ENCODE results near the gene GNG5. TPM values are rescaled to one million over a fixed set of nuclear protein-coding genes. Genes with fewer than 3 reads are reported as not detected.

Gene GNG5
- total RNA-seq, 8 experiments from 2014 or later = 59.2 to 175 (median 83.1) TPM

DNA sequence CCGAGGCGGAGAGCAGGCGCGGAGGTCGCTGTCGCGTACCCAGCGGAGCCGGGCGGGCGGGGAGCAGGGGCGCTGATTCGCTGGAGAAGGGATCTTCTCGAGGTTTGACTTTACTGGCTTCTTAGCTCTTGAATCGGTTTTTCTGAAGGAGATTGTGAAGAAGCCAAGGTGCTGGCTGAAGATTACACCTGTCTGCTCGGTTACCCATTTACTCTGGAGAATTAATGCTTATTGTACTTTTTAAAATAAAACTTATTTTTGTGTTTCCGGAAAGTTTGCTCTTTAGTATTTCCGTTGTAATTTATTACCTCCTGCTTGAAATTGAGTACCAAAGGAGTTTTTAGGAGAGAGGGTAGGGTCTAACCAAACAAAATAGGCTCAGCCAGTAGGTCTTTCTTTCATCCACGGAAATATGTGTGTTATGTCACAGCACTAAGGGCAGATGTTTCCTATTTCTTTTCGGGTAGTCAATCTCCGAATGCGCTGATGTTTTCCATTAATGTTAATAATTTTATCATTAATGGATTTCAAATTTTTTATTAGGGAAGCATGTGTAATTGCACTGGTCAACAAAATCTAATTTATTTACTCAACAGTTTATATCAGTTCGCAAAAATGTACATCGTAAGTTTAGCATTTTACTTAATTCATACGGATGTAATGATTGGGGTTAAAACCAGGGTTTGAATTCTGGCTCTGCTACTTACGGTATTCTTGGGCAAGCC is 510 bp upstream of the GNG5 start:
- H3K27ac ChIP-seq = peak overlapping the region; percentile 1 to 83
- peak overlapping the region; percentile 80 to 96 (median 90) for H3K4me3 ChIP-seq
- peaks cover 10 to 24% of the 10 kb centered on the region in 2 donors for H3K4me1 ChIP-seq (replicated peaks in 1 of 2)
- no peak for ATAC-seq (replicated peaks in 6 of 8)
- in situ Hi-C loops (cut with MboI; ENCODE audit: low pct_unique_long_range_greater_than_20kb in 2 of 9, low sequenced_read_pairs in 9 of 9, unreplicated experiment in 9 of 9) = loop anchor here in 2 of 9 experiments (10.0 to 25.0 kb wide), 2 partner anchors 105 to 238 kb away; no protein-coding TSS in a partner anchor
- WGBS, 10 experiments = 20 to 79% (median 41%) methylated on average over 3 to 12 of the region's 26 CpGs

DNA sequence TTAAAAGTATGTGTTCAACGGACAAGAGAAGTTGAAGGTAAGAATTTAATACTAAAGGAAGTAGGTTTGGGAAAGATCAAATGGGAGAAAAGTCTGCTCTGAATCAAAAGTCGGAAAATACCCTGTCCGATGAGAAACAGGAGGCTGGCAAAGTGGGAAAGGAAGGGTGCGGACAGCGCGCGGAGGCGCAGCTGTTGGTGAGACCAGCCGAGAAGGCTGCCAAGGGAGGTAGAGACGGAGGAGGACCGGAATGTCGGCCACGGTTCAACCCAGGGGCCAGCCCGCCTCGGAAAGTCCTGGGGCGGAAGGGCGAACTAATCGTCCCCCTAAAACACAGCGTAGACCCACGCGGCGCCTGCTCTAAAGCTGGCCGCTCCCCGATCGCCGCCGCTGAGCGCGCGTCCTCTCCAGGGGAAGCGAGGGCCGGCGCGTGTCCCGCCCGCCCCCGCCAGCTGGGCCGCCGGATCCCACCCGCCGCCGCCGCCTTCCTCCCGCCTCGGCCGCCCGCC is 834 bp downstream of the GNG5 start:
- in situ Hi-C loops (cut with MboI; ENCODE audit: low pct_unique_long_range_greater_than_20kb in 2 of 9, low sequenced_read_pairs in 9 of 9, unreplicated experiment in 9 of 9) = loop anchor here in 2 of 9 experiments (10.0 to 25.0 kb wide), 2 partner anchors 107 to 239 kb away; no protein-coding TSS in a partner anchor
- Histone ChIP-seq H3K27ac (peak overlapping the region; percentile 64 to 83), H3K4me3 (peak overlapping the region; percentile 80 to 96 (median 90)), H3K4me1 (replicated peaks in 1 of 2) (peaks cover 10 to 28% of the 10 kb centered on the region in 2 donors)
- peak; percentile 42 to 69 (median 64) for ATAC-seq (replicated peaks in 6 of 8)
- WGBS, 10 experiments = 0 to 2% (median 0%) methylated on average over 3 to 21 of the region's 47 CpGs; no CpG with 5 or more reads in 3 of the 10 experiments

DNA sequence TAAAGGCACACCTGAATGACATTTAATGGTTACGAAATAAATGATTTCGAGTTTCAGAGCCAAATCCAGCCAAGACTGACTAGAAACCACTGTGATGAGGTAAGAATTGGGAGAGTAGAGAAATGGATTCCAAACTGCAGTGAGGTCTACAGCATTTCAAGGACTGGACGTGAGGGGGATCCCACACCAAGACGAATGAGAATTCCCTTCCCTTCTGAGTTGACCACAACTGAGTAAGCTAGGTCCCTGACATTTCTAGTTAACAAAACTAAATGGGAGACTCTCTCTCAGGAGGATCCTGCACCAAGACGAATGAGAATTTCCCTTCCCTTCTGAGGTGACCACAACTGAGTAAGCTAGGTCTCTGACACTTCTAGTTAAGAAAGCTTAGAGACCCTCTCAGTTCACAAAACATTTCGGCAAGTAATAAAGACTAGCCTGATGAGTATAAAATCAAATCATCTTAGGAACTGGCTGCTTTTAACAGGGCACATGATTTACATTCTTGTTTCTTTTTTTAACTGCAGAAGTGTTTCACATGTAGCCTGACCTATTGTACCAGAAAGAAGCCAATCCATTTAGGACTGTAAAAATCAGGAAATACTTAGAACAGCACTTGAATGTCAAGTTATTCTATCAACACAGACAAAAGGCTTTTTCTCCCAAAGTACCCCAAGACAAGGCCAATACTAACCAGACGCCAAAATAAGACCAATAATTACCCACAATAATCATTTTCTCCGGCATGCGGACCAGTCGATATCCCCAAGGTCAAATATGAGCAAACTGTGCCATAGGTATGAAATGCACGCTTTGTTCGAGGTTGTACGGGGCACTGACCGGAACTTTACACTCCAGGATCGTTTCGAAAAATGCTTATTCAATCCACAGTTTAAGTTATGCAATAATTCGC is 1.5 kb downstream of the GNG5 start:
- Histone ChIP-seq H3K4me3 (peak overlapping the region; percentile 80 to 96 (median 90)), H3K4me1 (replicated peaks in 1 of 2) (peaks cover 10 to 28% of the 10 kb centered on the region in 2 donors), H3K27ac (peak overlapping the region in 1 of 2 donors; percentile 83)
- no peak for ATAC-seq (replicated peaks in 6 of 8)
- in situ Hi-C loops (cut with MboI; ENCODE audit: low pct_unique_long_range_greater_than_20kb in 2 of 9, low sequenced_read_pairs in 9 of 9, unreplicated experiment in 9 of 9) = loop anchor here in 2 of 9 experiments (10.0 to 25.0 kb wide), 2 partner anchors 107 to 240 kb away; no protein-coding TSS in a partner anchor
- 0 to 20% (median 9%) methylated on average over 2 to 17 of the region's 17 CpGs for WGBS, 10 experiments

- no peak overlapping the region for H3K4me3 ChIP-seq
- WGBS, 10 experiments = 18 to 70% (median 47%) methylated on average over 3 to 5 of the region's 5 CpGs; no CpG with 5 or more reads in 1 of the 10 experiments
- ATAC-seq (replicated peaks in 6 of 8) = no peak
- peaks cover 10 to 28% of the 10 kb centered on the region in 2 donors for H3K4me1 ChIP-seq (replicated peaks in 1 of 2)
- in situ Hi-C loops (cut with MboI; ENCODE audit: low pct_unique_long_range_greater_than_20kb in 2 of 9, low sequenced_read_pairs in 9 of 9, unreplicated experiment in 9 of 9) = loop anchor here in 2 of 9 experiments (10.0 to 25.0 kb wide), 2 partner anchors 109 to 242 kb away; no protein-coding TSS in a partner anchor
- H3K27ac ChIP-seq = no peak overlapping the region
These were observed 3.5 kb downstream of the GNG5 start for GRCh38 chr1:84502927-84503326.

DNA sequence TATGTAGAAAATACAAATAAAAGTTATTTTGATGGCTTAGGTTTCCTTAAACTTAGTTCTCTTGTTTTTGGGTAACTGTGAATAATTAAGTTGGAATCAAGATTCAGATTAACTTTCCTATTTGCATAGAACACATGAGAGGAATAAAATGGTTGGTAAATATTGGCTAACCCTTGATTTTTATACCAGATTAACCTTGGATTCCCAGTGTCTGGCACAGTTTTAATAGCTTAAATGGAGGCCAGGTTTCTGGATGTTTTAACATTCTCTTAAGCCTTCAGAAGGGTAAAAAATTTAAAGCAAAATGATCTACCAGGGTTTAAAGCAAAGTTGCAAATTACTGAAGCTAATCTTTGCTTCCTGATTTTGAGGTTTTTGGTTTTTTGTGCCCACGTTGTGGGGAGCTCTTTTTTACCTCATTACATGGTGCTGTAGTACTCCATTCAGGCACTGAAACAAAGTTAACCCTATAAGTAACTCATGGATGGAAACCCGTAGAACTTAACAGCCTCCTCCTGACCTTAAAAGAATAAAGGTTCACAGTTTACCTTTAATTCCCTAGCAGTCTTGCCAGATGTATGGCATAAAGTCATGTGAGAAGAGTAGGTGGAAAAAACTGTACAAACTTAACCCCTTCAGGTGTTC is 8.6 kb downstream of the GNG5 start:
- H3K4me1 ChIP-seq (replicated peaks in 1 of 2) = peaks cover 0 to 6% of the 10 kb centered on the region in 2 donors
- in situ Hi-C loops (cut with MboI; ENCODE audit: low pct_unique_long_range_greater_than_20kb in 2 of 9, low sequenced_read_pairs in 9 of 9, unreplicated experiment in 9 of 9) = loop anchor here in 1 of 9 experiments (25.0 kb wide), 1 partner anchor 440 kb away; no protein-coding TSS in a partner anchor
- H3K27ac ChIP-seq = no peak overlapping the region
- no peak overlapping the region for H3K4me3 ChIP-seq
- WGBS, 10 experiments = 0 to 89% (median 52%) methylated on average over 1 to 2 of the region's 2 CpGs
- ATAC-seq (replicated peaks in 6 of 8) = no peak

DNA sequence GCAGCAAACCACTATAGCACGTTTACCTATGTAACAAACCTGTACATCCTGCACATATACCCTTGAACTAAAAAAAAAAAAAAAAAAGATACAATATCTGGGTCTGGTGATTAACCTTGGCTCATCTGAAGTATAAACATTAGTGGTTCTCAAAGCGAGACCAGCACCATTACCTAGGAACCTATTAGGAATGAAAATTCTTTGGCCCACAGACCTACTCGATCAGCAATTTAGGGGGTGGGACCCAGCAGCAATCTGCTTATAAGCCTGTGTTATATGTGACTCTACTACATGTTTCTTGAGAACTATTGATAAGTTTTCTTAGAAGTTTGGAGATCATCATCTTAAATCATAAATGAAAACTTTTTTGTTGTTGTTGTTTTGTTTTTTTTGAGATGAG is 9.9 kb downstream of the GNG5 start:
- Histone ChIP-seq H3K4me1 (replicated peaks in 1 of 2) (peaks cover 0 to 2% of the 10 kb centered on the region in 2 donors), H3K27ac (no peak overlapping the region), H3K4me3 (no peak overlapping the region)
- 82 to 100% (median 100%) methylated on average over 1 to 3 of the region's 3 CpGs; no CpG with 5 or more reads in 1 of the 10 experiments for WGBS, 10 experiments
- in situ Hi-C loops (cut with MboI; ENCODE audit: low pct_unique_long_range_greater_than_20kb in 2 of 9, low sequenced_read_pairs in 9 of 9, unreplicated experiment in 9 of 9) = loop anchor here in 1 of 9 experiments (25.0 kb wide), 1 partner anchor 441 kb away; no protein-coding TSS in a partner anchor
- ATAC-seq (replicated peaks in 6 of 8) = no peak

DNA sequence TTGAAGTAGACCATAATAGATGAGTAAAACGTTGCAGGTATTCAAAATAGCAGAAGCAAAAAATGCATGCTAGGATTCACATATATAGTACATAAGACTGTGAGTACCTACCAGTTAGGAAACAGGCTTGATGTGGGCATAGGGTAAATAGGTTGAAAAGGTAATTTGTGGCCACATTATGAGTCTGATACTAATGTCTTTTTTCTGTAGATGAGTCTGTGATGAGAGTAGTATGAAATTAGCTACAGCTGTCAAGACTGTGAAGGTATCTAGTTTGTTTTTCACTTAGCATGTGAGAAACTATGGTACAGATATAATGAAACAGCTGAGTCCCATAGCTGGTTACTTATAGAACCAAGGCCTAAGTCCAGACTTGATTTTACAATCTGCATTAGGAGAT is 12.6 kb downstream of the GNG5 start:
- WGBS, 10 experiments = 78 to 100% (median 94%) methylated on average over 1 of the region's 1 CpG; no CpG with 5 or more reads in 3 of the 10 experiments
- Histone ChIP-seq H3K4me1 (replicated peaks in 1 of 2) (no peaks in the 10 kb centered on the region), H3K4me3 (no peak overlapping the region), H3K27ac (no peak overlapping the region)
- ATAC-seq (replicated peaks in 6 of 8) = no peak
- in situ Hi-C loops (cut with MboI; ENCODE audit: low pct_unique_long_range_greater_than_20kb in 2 of 9, low sequenced_read_pairs in 9 of 9, unreplicated experiment in 9 of 9) = loop anchor here in 1 of 9 experiments (25.0 kb wide), 1 partner anchor 444 kb away; no protein-coding TSS in a partner anchor

DNA sequence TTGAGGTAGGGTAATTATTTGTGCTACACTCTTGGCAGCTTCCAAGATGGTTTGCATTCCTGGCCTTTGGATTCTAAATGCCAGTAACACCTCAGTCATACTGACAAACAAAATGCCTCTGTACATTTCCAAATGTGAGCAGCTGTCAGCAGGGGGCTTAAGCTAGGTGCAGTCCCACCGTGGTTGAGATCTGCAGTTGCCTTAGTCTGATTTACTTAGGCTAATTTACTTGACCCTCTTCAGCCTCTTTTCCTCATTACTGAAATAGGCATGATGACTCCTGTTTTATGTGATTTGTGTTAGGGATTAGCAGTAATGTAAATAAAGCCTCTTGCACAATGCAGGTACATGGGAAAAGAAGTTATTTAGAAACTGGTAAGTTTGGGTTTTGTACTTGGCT is 13.7 kb downstream of the GNG5 start:
- WGBS, 10 experiments = 60 to 100% (median 100%) methylated on average over 1 of the region's 1 CpG; no CpG with 5 or more reads in 5 of the 10 experiments
- Histone ChIP-seq H3K27ac (no peak overlapping the region), H3K4me3 (no peak overlapping the region), H3K4me1 (replicated peaks in 1 of 2) (no peaks in the 10 kb centered on the region)
- in situ Hi-C loops (cut with MboI; ENCODE audit: low pct_unique_long_range_greater_than_20kb in 2 of 9, low sequenced_read_pairs in 9 of 9, unreplicated experiment in 9 of 9) = loop anchor here in 1 of 9 experiments (25.0 kb wide), 1 partner anchor 445 kb away; no protein-coding TSS in a partner anchor
- no peak for ATAC-seq (replicated peaks in 6 of 8)

DNA sequence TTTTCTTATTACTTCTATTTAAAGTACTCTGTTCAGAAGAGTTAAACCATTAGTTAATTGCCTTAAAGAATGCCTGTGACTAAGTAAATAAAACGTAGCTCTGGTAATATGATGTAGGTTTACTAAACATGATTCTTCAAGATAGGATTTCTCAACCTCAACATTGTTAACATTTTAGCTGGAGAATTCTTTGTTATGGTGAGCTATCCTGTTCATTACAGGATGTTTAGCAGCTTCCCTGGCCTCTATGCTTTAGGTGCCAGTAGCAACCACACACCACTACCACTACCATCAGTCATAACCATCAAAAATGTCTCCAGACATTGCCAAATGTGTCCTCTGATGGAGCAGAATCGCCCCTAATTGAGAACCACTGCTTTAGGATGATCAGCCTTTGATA is 16.6 kb downstream of the GNG5 start:
- H3K4me3 ChIP-seq = no peak overlapping the region
- no peaks in the 10 kb centered on the region for H3K4me1 ChIP-seq (replicated peaks in 1 of 2)
- no peak for ATAC-seq (replicated peaks in 6 of 8)
- in situ Hi-C loops (cut with MboI; ENCODE audit: low pct_unique_long_range_greater_than_20kb in 2 of 9, low sequenced_read_pairs in 9 of 9, unreplicated experiment in 9 of 9) = loop anchor here in 1 of 9 experiments (25.0 kb wide), 1 partner anchor 448 kb away; no protein-coding TSS in a partner anchor
- 90 to 100% (median 96%) methylated on average over 1 to 2 of the region's 2 CpGs; no CpG with 5 or more reads in 1 of the 10 experiments for WGBS, 10 experiments
- H3K27ac ChIP-seq = no peak overlapping the region

GRCh38 chr1:84488107-84488506 is 18.3 kb downstream of the GNG5 start:
- no peaks in the 10 kb centered on the region for H3K4me1 ChIP-seq (replicated peaks in 1 of 2)
- 20 to 100% (median 76%) methylated on average over 1 to 3 of the region's 3 CpGs for WGBS, 10 experiments
- no peak overlapping the region for H3K27ac ChIP-seq
- in situ Hi-C loops (cut with MboI; ENCODE audit: low pct_unique_long_range_greater_than_20kb in 2 of 9, low sequenced_read_pairs in 9 of 9, unreplicated experiment in 9 of 9) = loop anchor here in 1 of 9 experiments (25.0 kb wide), 1 partner anchor 449 kb away; no protein-coding TSS in a partner anchor
- no peak for ATAC-seq (replicated peaks in 6 of 8)
- no peak overlapping the region for H3K4me3 ChIP-seq

DNA sequence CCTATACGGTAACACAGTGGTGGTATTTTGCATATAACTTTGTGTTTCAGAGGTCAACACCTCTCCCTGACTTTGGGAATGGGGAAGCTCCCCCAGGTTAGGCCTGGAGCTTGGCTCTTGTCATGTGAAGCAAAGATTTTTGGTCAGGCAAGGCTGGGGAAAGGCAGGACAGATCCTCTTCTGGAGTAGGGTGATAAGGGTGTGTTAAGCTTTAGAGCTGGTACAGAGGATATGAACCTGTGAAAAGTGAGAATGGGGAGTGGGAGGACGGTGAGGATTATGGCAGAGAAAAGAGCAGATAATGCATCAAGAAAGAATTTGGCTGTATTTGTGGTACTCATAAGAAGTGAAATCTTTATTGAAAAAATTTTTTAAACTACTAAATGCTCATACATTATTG is 25.1 kb downstream of the GNG5 start:
- in situ Hi-C loops (cut with MboI; ENCODE audit: low pct_unique_long_range_greater_than_20kb in 2 of 9, low sequenced_read_pairs in 9 of 9, unreplicated experiment in 9 of 9) = loop anchor here in 1 of 9 experiments (25.0 kb wide), 1 partner anchor 456 kb away; no protein-coding TSS in a partner anchor

GRCh38 chr1:84480650-84481049 is 25.7 kb downstream of the GNG5 start:
- Histone ChIP-seq H3K27ac (no peak overlapping the region), H3K4me1 (replicated peaks in 1 of 2) (peaks cover 13 to 14% of the 10 kb centered on the region in 2 donors), H3K4me3 (peak overlapping the region in 4 of 5 donors; percentile 77 to 100 (median 94))
- ATAC-seq (replicated peaks in 6 of 8) = no peak
- in situ Hi-C loops (cut with MboI; ENCODE audit: low pct_unique_long_range_greater_than_20kb in 2 of 9, low sequenced_read_pairs in 9 of 9, unreplicated experiment in 9 of 9) = loop anchor here in 1 of 9 experiments (25.0 kb wide), 1 partner anchor 457 kb away; no protein-coding TSS in a partner anchor
- 54 to 100% (median 85%) methylated on average over 3 to 4 of the region's 4 CpGs for WGBS, 10 experiments

More for the DNA sequence above, 25.1 kb downstream of the GNG5 start:
- H3K4me3 ChIP-seq = no peak overlapping the region
- 71 to 100% (median 93%) methylated on average over 1 to 2 of the region's 2 CpGs for WGBS, 10 experiments
- ATAC-seq (replicated peaks in 6 of 8) = no peak
- H3K27ac ChIP-seq = no peak overlapping the region
- H3K4me1 ChIP-seq (replicated peaks in 1 of 2) = peaks cover 13 to 14% of the 10 kb centered on the region in 2 donors

All from motor neuron (in vitro differentiated cells).